HCT116 (cell line): ENCODE measurements around the gene TMEM51. TPM values are rescaled to one million over a fixed set of nuclear protein-coding genes. Genes with fewer than 3 reads are reported as not detected.

Source experiments
- ATAC-seq: fragments of 200-7000 bp; cut with Tn5 transposase; 2 replicates; pipeline ENCODE4 v1.9.1; 2020; ENCODE audit warnings: mild to moderate bottlenecking, moderate library complexity
- BruUV-seq: library from RNA; stranded (reverse); fragments of 400-500 nt; replicated peaks from 2 replicates; lab custom pipeline; 2021; lab: Mats Ljungman, UMichigan
- CTCF ChIA-PET: fragments of 300-600 bp; sonication (Branson Sonifier 250); formaldehyde crosslinking; loops from one replicate; lab custom pipeline; 2021; ENCODE audit warnings: antibody characterized with exemption; lab: Charles Lee
- POLR2A ChIA-PET: fragments of 300-600, 350-600 bp; sonication (Branson Sonifier 250); formaldehyde crosslinking; loops from one replicate; lab custom pipeline; 2021; ENCODE audit warnings: antibody characterized with exemption; lab: Charles Lee
- RAD21 ChIA-PET, 2 experiments: fragments of 300-600 bp; sonication (Branson Sonifier 250); formaldehyde crosslinking; loops; one replicate each; lab custom pipeline; 2023; ENCODE audit warnings: low total read pairs in 2 of 2; ENCODE audit not compliant: uncharacterized antibody in 2 of 2, unreplicated experiment in 2 of 2, low non-redundant PET in 1 of 2; lab: Charles Lee
- DNase-seq: peaks from one replicate; pipeline ENCODE4 v3.0.0-alpha.2; 2010; ENCODE audit warnings: low read depth, low spot score
- H2AFZ ChIP-seq: fragments of 200-600 bp; shearing (Covaris generic), sonication (generic); 2 replicates; pipeline ENCODE4 v1.6.1; 2017; ENCODE audit warnings: low read depth, mixed run types, mixed read lengths, antibody characterized with exemption, low read length; ENCODE audit not compliant: poor library complexity, severe bottlenecking
- H3K27ac ChIP-seq: 2 replicates; pipeline ENCODE4 v1.5.1; 2012; ENCODE audit warnings: low read depth, low read length
- H3K27me3 ChIP-seq: fragments of 200-600 bp; sonication (generic); 2 replicates; pipeline ENCODE4 v1.6.1; 2016; ENCODE audit warnings: mixed run types, low read length, mixed read lengths; ENCODE audit not compliant: insufficient read depth
- H3K36me3 ChIP-seq, 2 experiments: fragments of 200-500 bp in 1 of 2; fragments of 200-600 bp in 1 of 2; sonication (Bioruptor generic) in 1 of 2; sonication (generic) in 1 of 2; 2 replicates each; pipeline versions ENCODE4 v1.5.1 to v1.6.1; 2014 to 2016; ENCODE audit warnings: low read length in 2 of 2, inconsistent platforms in 1 of 2, mixed read lengths in 1 of 2, mixed run types in 1 of 2; ENCODE audit not compliant: insufficient read depth in 2 of 2, control insufficient read depth in 1 of 2
- H3K4me1 ChIP-seq, 2 experiments: fragments of 200-600 bp in 1 of 2; sonication (generic) in 1 of 2; 2 replicates each; pipeline versions ENCODE4 v1.5.1 to v1.6.1; 2012 to 2017; ENCODE audit warnings: low read length in 2 of 2, inconsistent platforms in 1 of 2, mild to moderate bottlenecking in 1 of 2, mixed read lengths in 1 of 2, mixed run types in 1 of 2, moderate library complexity in 1 of 2; ENCODE audit not compliant: insufficient read depth in 2 of 2, control insufficient read depth in 1 of 2
- H3K4me2 ChIP-seq: fragments of 200-600 bp; sonication (generic); 2 replicates; pipeline ENCODE4 v1.6.1; 2017; ENCODE audit warnings: mixed run types, low read length, mixed read lengths
- H3K4me3 ChIP-seq, 2 experiments: fragments of 200-600 bp in 1 of 2; sonication (generic) in 1 of 2; replicated peaks in 1 of 2; 2 replicates each; pipeline ENCODE4 v1.5.1; 2011 to 2016; ENCODE audit warnings: low read length in 2 of 2, control low read depth in 1 of 2, low read depth in 1 of 2, mild to moderate bottlenecking in 1 of 2, mixed read lengths in 1 of 2, mixed run types in 1 of 2
- H3K79me2 ChIP-seq: fragments of 200-600 bp; sonication (generic); 2 replicates; pipeline ENCODE4 v1.6.1; 2017; ENCODE audit warnings: mild to moderate bottlenecking, mixed run types, low read length, moderate library complexity, mixed read lengths; ENCODE audit not compliant: insufficient read depth
- H3K9ac ChIP-seq: fragments of 200-600 bp; sonication (generic); 2 replicates; pipeline ENCODE4 v1.6.1; 2016; ENCODE audit warnings: low read length, mixed read lengths
- H3K9me2 ChIP-seq: fragments of 200-600 bp; sonication (generic), shearing (Covaris generic); 2 replicates; pipeline ENCODE4 v1.6.1; 2017; ENCODE audit warnings: mixed run types, mild to moderate bottlenecking, moderate library complexity; ENCODE audit not compliant: insufficient read depth
- H3K9me3 ChIP-seq, 2 experiments: fragments of 200-500 bp in 1 of 2; fragments of 200-600 bp in 1 of 2; sonication (Bioruptor generic) in 1 of 2; sonication (generic) in 1 of 2; 2 replicates each; pipeline ENCODE4 v1.6.1; 2014 to 2017; ENCODE audit warnings: low read length in 2 of 2, mixed read lengths in 2 of 2, inconsistent platforms in 1 of 2, low read depth in 1 of 2, mild to moderate bottlenecking in 1 of 2, mixed run types in 1 of 2, moderate library complexity in 1 of 2; ENCODE audit not compliant: control insufficient read depth in 1 of 2, insufficient read depth in 1 of 2
- H4K20me1 ChIP-seq: fragments of 200-600 bp; sonication (generic), shearing (Covaris generic); 2 replicates; pipeline ENCODE4 v1.6.1; 2017; ENCODE audit warnings: mixed run types, mild to moderate bottlenecking, moderate library complexity; ENCODE audit not compliant: insufficient read depth
- ELF1 ChIP-seq: IDR thresholded peaks from 2 replicates; pipeline ENCODE4 v1.6.1; 2012; ENCODE audit warnings: low read depth, borderline replicate concordance
- EZH2 ChIP-seq: fragments of 200-600 bp; sonication (generic); IDR thresholded peaks from 2 replicates; pipeline ENCODE4 v1.6.1; 2017; ENCODE audit warnings: antibody characterized with exemption, mixed run types
- JUND ChIP-seq: IDR thresholded peaks from 2 replicates; pipeline ENCODE4 v1.6.1; 2012
- RAD21 ChIP-seq: IDR thresholded peaks from 2 replicates; pipeline ENCODE4 v1.6.1; 2012; ENCODE audit warnings: low read depth, mild to moderate bottlenecking
- SIN3A ChIP-seq: IDR thresholded peaks from 2 replicates; pipeline ENCODE4 v1.6.1; 2012; ENCODE audit warnings: low read depth
- ZNF274 ChIP-seq: fragments of 200-500 bp; sonication (Bioruptor generic); IDR thresholded peaks from 2 replicates; pipeline ENCODE4 v1.6.1; 2014; ENCODE audit warnings: mild to moderate bottlenecking, low read depth, low read length, inconsistent platforms
- intact Hi-C: fragments of 100-400 bp; cut with micrococcal nuclease; formaldehyde crosslinking; loops from 2 replicates; pipeline ENCODE4 v1.10.0; 2022
- total RNA-seq: library from RNA; stranded (reverse); gene quantifications from one replicate; pipeline ENCODE4 v1.2.1, GENCODE V29; 2021; ENCODE audit not compliant: unreplicated experiment
- TF ChIP-seq, protein P1 (sequence below): IDR thresholded peaks from 2 replicates; pipeline ENCODE4 v1.6.1; 2012
- TF ChIP-seq, protein P2 (sequence below), 3 experiments: fragments of 200-600 bp in 1 of 3; sonication (generic) in 1 of 3; IDR thresholded peaks in 2 of 3; conservative IDR thresholded peaks in 1 of 3; 2 replicates each; pipeline ENCODE4 v1.5.1; 2012 to 2017; ENCODE audit warnings: low read depth in 2 of 3, low read length in 2 of 3, antibody characterized with exemption in 1 of 3, borderline replicate concordance in 1 of 3, control low read depth in 1 of 3, mild to moderate bottlenecking in 1 of 3, mixed read lengths in 1 of 3, mixed run types in 1 of 3, moderate library complexity in 1 of 3; ENCODE audit not compliant: insufficient read depth in 1 of 3
- TF ChIP-seq, protein P3 (sequence below): IDR thresholded peaks from 2 replicates; pipeline ENCODE4 v1.6.1; 2011; ENCODE audit warnings: mild to moderate bottlenecking, low read length, moderate library complexity; ENCODE audit not compliant: insufficient replicate concordance; ENCODE audit errors: extremely low read depth
- TF ChIP-seq, protein P4 (sequence below): IDR thresholded peaks from 2 replicates; pipeline ENCODE4 v1.6.1; 2012
- TF ChIP-seq, protein P5 (sequence below): IDR thresholded peaks from 2 replicates; pipeline ENCODE4 v1.6.1; 2012; ENCODE audit warnings: low read depth

TMEM51 gene
- total RNA-seq, 1 experiment from 2014 or later = 16.6 TPM

DNA sequence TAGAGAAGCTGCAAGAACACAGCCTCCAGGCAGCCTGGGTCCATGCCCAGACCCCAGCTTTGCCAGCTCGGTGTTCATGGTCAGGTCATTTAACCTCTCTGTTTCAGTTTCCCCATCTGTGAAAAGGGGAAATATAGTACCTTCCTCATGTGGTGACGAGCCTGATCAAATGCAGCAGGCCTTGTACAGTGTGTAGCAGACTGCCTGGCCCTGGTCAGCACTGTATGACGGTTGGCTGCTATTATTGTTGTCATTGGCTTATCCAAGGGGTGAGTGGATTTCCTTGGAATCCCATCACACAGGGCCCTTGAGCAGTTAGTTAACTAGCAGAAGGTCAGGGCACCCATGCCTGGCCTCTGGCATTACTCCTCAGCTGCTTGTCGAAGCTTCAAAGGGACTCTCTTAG lies 6.6 kb upstream of the TMEM51 start:
- no peaks in the 10 kb centered on the region for H3K36me3 ChIP-seq
- H3K9me3 ChIP-seq = no peaks in the 10 kb centered on the region
- H3K27me3 ChIP-seq = no peaks in the 10 kb centered on the region
- peaks cover 8 to 17% of the 10 kb centered on the region in 2 experiments for H3K4me1 ChIP-seq
- H3K4me2 ChIP-seq = no peak overlapping the region
- H2AFZ ChIP-seq = no peak overlapping the region
- intact Hi-C loops = no loop called here
- ATAC-seq = no peak
- no peak for DNase-seq
- no peak overlapping the region for H3K9ac ChIP-seq
- TF ChIP-seq EZH2 = no peak
- TF ChIP-seq, protein P1, sequence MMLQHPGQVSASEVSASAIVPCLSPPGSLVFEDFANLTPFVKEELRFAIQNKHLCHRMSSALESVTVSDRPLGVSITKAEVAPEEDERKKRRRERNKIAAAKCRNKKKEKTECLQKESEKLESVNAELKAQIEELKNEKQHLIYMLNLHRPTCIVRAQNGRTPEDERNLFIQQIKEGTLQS = no peak
- TF ChIP-seq, protein P2, sequence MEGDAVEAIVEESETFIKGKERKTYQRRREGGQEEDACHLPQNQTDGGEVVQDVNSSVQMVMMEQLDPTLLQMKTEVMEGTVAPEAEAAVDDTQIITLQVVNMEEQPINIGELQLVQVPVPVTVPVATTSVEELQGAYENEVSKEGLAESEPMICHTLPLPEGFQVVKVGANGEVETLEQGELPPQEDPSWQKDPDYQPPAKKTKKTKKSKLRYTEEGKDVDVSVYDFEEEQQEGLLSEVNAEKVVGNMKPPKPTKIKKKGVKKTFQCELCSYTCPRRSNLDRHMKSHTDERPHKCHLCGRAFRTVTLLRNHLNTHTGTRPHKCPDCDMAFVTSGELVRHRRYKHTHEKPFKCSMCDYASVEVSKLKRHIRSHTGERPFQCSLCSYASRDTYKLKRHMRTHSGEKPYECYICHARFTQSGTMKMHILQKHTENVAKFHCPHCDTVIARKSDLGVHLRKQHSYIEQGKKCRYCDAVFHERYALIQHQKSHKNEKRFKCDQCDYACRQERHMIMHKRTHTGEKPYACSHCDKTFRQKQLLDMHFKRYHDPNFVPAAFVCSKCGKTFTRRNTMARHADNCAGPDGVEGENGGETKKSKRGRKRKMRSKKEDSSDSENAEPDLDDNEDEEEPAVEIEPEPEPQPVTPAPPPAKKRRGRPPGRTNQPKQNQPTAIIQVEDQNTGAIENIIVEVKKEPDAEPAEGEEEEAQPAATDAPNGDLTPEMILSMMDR (IDR thresholded peaks at IDR 0.05 in 2 of 3, conservative IDR thresholded peaks at IDR 0.05 in 1 of 3; ENCODE audit: borderline replicate concordance in 1 of 3, insufficient read depth in 1 of 3, low read depth in 2 of 3, low read length in 2 of 3) = no peak
- H3K9me2 ChIP-seq = no peaks in the 10 kb centered on the region
- no peak overlapping the region for H3K4me3 ChIP-seq
- ChIA-PET POLR2A (no interaction called here), CTCF (no interaction called here), RAD21 (no interaction called here)
- no peaks in the 10 kb centered on the region for H3K79me2 ChIP-seq
- no TSS peak for BruUV-seq
- no peak overlapping the region for H3K27ac ChIP-seq
- no peaks in the 10 kb centered on the region for H4K20me1 ChIP-seq

DNA sequence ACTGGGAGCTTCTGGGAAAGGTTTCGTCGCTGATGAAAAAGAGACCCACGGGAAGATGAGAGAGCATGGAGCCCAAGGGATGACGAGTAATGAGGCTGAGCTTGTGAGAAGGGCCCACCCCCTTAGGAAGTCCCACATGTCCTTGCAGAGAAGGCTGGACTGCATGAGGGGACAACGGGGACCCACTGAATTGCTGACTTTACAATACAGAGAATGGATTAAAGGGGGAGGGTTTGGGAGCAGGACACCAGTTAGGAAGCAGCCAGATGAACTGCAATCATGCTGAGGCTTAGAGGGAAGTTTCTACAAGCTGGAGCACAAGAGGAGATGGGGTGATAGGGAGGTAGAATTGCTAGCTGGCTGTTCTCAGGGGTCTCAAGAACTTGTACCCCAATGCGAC lies 5.5 kb upstream of the TMEM51 start:
- POLR2A ChIA-PET = no interaction called here
- Histone ChIP-seq H3K4me1 (peaks cover 5 to 10% of the 10 kb centered on the region in 2 experiments; a peak in 3 of 4 replicates), H3K9ac (no peak overlapping the region), H4K20me1 (no peaks in the 10 kb centered on the region), H3K9me3 (no peaks in the 10 kb centered on the region), H3K27ac (no peak overlapping the region), H2AFZ (no peak overlapping the region), H3K4me3 (no peak overlapping the region), H3K36me3 (no peaks in the 10 kb centered on the region), H3K79me2 (no peaks in the 10 kb centered on the region), H3K27me3 (no peaks in the 10 kb centered on the region), H3K4me2 (no peak overlapping the region), H3K9me2 (no peaks in the 10 kb centered on the region)
- RAD21 ChIA-PET = no interaction called here
- intact Hi-C loops = no loop called here
- no peak for ATAC-seq
- CTCF ChIA-PET = no interaction called here
- BruUV-seq = no TSS peak
- DNase-seq = no peak
- TF ChIP-seq ZNF274 (no peak), RAD21 (no peak), SIN3A (no peak), EZH2 (no peak), JUND (no peak), ELF1 (no peak)
- TF ChIP-seq, protein P3, sequence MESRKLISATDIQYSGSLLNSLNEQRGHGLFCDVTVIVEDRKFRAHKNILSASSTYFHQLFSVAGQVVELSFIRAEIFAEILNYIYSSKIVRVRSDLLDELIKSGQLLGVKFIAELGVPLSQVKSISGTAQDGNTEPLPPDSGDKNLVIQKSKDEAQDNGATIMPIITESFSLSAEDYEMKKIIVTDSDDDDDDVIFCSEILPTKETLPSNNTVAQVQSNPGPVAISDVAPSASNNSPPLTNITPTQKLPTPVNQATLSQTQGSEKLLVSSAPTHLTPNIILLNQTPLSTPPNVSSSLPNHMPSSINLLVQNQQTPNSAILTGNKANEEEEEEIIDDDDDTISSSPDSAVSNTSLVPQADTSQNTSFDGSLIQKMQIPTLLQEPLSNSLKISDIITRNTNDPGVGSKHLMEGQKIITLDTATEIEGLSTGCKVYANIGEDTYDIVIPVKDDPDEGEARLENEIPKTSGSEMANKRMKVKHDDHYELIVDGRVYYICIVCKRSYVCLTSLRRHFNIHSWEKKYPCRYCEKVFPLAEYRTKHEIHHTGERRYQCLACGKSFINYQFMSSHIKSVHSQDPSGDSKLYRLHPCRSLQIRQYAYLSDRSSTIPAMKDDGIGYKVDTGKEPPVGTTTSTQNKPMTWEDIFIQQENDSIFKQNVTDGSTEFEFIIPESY = no peak
- TF ChIP-seq, protein P4, sequence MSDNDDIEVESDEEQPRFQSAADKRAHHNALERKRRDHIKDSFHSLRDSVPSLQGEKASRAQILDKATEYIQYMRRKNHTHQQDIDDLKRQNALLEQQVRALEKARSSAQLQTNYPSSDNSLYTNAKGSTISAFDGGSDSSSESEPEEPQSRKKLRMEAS = no peak
- TF ChIP-seq, protein P5, sequence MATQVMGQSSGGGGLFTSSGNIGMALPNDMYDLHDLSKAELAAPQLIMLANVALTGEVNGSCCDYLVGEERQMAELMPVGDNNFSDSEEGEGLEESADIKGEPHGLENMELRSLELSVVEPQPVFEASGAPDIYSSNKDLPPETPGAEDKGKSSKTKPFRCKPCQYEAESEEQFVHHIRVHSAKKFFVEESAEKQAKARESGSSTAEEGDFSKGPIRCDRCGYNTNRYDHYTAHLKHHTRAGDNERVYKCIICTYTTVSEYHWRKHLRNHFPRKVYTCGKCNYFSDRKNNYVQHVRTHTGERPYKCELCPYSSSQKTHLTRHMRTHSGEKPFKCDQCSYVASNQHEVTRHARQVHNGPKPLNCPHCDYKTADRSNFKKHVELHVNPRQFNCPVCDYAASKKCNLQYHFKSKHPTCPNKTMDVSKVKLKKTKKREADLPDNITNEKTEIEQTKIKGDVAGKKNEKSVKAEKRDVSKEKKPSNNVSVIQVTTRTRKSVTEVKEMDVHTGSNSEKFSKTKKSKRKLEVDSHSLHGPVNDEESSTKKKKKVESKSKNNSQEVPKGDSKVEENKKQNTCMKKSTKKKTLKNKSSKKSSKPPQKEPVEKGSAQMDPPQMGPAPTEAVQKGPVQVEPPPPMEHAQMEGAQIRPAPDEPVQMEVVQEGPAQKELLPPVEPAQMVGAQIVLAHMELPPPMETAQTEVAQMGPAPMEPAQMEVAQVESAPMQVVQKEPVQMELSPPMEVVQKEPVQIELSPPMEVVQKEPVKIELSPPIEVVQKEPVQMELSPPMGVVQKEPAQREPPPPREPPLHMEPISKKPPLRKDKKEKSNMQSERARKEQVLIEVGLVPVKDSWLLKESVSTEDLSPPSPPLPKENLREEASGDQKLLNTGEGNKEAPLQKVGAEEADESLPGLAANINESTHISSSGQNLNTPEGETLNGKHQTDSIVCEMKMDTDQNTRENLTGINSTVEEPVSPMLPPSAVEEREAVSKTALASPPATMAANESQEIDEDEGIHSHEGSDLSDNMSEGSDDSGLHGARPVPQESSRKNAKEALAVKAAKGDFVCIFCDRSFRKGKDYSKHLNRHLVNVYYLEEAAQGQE = no peak
